HG02938 (cell line): ENCODE results near the gene GYPE.
"Not testable (repeated sequence)": the region's sequence is repeated elsewhere in the genome, so short reads cannot be mapped to it uniquely, and the experiment has no call there.

ENCODE experiments used
- ATAC-seq: cut with Tn5 transposase; IDR thresholded peaks from one replicate; pipeline ENCODE4 v1.9.1; 2021; ENCODE audit warnings: mild to moderate bottlenecking, moderate library complexity; ENCODE audit not compliant: unreplicated experiment

The GYPE gene

DNA sequence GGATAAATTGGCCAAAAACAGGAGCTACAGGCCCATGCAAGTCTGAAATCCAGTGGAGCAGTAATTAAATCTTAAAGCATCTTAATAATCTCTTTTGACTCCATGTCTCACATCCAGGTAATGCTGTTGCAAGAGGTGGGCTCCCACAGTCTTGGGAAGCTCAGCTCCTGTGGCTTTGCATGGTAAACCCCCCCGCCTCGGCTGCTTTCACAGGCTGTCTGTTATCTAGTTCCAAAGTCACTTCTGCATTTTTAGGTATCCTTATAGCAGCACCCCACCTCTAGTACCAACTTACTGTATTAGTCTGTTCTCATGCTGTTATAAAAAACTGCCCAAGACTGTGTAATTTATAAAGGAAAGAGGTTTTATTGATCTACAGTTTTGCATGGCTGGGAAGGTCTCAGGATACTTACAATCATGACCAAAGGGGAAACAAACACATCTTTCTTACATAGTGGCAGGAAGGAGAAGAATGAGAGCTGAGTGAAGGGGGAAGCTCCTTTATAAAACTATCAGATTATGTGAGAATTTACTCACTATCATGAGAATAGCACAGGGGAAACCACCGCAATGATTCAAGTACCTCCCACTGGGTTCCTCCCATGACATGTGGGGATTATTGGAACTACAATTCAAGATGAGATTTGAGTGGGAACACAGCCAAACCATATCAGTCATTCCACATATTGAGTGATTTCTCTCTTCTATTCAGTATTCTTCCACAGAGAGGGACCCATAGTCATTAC is 34.7 kb downstream of the GYPE start:
- not testable (repeated sequence) for ATAC-seq

DNA sequence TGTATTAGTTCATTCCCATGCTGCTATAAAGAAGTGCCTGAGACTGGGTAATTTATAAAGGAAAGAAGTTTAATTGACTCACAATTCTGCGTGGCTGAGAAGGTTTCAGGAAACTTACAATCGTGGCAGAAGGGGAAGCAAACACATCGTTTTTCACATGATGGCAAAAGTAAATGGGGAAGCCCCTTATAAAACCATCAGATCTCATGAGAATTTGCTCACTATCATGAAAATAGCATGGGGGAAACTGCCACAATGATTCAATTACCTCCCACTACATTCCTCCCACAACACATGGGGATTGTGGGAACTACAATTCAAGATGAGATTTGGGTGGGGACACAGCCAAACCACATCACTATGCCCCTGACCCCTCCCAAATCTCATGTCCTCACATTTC is 35.4 kb downstream of the GYPE start:
- ATAC-seq = not testable (repeated sequence)

DNA sequence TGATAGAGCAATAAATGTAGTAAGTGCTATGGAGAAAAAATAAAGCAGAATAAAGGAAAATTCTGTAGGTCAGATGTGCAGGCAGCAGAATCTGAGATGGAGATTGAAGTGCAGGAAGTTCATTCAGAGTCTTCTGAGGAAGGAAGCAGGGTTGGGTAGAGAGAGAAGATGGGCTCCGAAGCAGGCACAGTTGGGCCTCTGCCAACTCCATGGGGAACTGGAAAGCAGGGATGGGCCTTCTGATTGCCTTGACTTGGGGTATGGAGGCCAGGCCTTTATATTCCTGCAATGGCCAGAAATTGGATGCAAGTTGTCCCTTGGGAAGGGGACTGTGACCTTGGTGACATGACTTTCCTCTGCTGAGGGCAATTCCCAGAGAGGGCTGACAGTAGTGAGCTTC is 42.6 kb downstream of the GYPE start:
- not testable (repeated sequence) for ATAC-seq

DNA sequence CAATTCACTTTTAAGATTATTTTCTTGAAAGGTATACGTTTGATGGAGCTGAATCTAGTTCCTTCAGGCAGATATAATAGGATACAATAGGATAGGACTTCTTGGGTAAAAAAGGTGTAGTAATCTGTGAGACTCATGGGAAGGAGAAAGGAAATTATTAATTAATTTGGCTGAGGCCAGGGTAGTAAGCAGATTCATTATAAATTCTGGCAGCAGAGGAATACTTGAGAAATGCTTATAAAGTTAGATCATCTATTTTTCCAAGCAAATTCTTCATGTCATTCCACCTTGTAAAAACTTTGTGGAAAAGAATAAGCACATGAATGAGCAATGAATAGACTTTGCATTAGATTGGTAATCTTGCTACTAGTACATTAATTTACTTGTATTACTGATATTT is 46.9 kb downstream of the GYPE start:
- no peak for ATAC-seq

DNA sequence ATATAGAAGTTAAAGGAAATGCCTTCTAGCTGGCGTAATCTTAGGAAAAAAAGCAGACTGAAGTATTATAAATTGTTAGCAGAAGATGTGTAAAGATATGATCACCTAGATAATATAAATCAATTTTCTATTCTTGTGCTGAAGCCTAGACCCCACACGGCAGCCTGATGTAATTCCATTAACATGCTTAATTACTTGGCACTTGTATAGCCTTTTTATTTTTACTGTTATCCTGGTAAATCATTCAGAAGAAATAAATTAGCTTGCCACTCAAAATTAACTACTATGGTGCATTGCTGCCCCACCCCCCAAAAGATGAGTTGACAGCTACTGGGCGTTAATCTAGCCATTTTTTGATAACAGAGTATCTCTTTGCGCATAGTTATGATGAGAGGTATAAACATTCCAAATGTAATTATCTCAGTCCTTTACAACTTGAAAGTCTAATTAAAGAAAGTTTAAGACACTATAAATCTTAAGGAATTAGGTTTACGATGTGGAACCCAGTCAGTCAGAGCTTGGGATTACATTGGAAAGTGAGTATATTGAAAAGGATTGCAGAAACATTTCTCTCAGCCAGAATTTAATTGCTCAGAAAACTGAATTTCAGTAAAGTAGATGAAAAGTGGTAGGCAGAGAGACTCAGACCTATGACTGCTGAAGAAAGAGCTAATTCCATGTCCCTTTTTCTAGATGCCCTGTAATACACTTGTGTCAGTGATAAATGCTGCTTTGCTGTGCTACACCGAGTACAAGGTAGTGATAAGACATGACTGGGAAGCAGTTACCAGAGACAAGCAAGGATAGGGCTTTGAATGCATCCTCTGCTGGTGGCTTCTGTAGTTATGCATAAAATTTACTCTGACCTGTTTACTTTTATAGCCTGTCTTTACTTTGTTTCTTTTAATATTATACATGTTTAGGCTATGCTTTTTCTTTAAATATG is 47.7 kb downstream of the GYPE start:
- not testable (repeated sequence) for ATAC-seq

DNA sequence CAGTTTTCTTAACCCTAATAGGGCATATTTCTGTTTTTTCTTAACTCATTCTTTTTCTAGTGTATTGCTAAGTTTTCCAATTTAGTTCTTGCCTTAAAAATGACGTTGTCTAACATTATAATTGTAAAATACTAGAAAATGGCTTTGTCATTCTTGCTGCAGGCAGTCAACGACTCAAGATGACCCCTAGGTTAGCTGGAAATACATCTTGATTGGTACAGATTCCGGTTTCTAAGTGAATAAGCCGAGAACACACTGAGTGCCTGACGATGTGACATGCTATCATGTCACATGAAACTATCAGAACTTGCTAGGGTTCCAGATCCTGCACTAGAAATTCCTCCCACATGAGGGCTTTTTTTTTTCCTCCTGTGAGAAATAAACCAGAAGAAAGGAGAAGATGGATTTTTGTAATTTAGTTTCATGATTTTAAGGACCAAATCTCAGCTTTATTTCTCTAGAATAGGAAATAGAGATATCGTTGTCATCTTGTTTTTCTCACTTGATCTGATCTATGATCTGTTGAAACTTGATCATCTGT is 49.3 kb downstream of the GYPE start:
- ATAC-seq = not testable (repeated sequence)

DNA sequence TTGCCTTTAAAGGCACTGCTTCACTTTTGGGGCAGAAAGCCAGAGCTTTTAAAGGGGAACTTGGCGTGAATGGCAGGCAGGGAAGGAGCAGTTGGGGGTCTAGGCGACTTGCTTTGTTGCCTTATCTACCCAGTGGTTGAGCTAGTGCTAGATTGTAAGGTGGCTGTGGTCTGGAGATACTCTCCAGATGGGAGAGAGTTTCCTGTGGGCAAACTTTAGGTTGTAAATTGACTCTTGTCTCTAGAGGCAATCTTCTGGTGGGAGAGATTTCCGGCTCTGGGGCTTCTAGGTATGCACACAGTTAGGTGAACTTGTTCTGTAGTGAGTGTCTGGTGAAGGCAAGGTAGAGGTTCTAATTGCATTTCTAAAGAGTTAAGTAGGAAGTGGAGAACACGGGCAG is 50.7 kb downstream of the GYPE start:
- not testable (repeated sequence) for ATAC-seq

DNA sequence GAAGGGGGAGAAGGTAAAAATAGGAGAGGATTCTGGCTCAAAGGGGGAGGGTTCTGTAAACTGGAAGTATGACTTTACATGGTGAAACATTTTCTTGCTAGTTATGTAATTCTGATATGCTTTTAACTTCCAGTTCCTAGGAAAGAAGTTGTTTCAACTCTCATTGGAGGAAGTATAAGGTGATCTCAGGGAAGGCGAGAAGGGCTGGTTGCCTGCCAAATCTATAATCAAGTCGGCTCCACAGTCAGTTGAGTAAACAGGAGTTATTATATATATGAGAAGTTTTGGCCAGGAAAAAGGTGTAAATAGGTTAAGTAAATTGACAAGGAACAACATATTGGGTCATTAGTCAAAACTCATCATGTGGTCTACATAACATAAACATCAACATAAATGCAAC is 56.1 kb downstream of the GYPE start:
- ATAC-seq = not testable (repeated sequence)

DNA sequence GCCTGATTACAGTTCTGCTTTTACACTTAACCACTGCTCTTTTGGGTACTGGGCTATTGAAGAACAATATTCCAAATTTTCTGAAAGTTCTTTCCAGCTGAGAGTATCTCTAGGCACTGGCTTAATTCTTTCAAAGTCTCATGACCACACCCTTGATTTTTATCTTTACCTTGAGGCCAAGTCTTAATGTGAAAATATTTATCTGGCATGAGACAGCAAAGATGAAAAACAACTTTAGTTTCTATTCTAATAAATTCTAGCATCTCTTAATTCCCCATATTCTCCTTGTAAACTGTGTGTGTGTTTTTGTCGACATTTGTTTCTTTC is 61.9 kb downstream of the GYPE start:
- ATAC-seq = not testable (repeated sequence)

DNA sequence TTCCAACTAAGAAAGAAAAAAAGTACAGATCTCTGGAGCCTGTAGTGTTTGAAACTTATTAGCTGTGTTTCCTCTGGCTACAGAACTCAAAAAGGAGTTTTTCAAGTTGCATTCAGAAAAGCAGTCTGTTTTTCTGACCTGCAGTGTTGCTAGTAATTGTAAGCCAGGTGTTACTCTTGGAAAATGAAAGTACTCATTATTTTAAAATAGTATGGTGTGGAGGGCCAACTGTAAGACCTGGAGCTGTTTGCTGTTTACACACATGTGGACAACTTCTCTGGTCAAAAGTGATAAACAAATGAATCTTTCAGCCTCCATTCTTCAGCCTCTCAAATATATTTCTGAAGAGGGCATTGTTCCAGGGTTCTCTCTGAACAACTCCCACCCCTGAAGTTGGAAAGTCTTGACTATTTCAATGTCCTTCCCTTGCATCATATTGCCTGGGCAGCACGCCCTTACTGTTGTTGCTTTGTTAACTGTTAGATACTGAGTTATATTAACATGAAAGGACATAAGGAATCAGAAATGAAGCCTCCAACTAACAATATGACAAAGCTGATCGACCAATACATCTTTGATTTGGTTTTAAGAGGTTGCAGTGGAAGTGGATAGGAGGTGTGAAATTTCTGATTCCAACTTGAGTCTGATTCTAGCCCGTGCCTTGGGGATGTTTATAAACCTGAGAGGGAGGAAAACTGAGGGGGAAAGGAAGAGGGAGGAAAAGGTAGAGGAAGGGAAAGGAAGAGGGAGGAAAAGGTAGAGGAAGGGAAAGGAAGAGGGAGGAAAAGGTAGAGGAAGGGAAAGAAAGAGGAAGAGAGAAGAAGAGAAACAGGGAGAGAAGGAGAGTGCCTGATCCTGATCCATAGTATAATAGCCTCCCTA is 62.5 kb downstream of the GYPE start:
- ATAC-seq = not testable (repeated sequence)

DNA sequence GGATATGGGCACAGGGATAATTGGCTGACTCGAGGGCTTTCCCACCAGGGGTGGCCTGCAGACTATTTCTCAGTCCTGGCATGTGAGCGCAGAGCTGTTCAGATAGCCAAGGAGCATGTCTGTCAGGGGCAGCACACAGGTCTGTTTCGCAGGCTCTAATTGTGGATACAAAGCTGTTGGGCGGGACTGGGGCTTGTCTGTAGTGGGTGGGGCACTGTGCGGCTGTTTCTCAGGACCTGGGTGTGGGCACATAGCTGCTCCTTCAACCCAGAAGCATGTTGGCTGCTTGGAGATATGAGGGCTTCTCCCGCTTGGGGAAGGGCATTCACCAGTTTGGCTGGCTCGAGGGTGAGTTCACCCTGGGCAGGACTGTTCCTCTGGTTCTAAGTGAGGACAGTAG is 65.9 kb downstream of the GYPE start:
- ATAC-seq = not testable (repeated sequence)

DNA sequence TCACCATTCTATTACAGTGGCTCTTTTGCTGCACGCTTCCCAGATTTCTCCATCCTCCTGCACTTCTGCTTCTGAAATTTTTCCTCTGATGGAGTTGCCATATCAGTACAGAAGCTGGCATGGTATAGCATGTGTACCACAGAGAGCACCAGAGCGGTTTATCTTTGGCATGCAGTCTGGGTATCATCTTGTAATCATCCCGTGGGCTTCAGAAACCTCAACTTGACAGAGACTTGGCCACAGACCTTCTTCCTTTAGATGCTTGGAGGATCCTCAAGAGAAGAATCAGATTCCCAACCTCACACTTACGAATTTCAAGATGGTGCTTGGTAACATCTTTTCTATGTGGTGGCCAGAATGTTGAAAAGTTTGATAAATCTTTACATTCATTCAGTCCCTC is 71.2 kb downstream of the GYPE start:
- ATAC-seq = not testable (repeated sequence)

DNA sequence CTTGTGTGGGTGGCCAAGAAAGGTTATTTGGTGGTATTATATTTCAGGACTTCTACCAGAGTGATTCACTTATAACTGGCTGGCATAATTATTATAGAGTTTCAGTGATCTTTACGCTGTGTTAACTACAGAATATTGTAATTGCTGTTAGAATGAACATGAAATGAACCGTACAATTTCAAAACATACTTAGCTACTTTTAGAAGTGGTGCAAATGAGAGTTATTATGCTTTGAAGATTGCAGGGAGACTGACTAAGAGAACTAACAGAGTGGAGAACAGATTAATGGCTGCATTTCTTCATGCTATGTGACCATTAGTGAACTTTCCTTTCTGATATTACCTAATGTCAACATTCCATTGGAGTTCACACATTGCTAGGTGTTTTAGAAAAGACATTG is 71.7 kb downstream of the GYPE start:
- not testable (repeated sequence) for ATAC-seq

DNA sequence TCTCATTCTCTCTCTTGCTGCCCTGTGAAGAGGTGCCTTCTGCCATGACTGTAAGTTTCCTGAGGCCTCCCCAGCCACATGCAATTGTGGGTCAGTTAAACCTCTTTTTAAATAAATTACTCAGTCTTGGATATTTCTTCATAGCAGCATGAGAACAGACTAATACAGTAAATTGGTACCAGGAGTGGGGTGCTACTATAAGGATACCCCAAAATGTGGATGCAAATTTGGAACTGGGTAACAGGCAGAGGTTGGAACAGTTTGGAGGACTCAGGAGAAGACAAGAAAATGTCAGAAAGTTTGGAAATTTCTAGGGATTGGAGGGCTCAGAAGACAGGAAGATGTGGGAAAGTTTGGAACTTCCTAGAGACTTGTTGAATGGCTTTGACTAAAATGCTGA is 74.8 kb downstream of the GYPE start:
- ATAC-seq = not testable (repeated sequence)

DNA sequence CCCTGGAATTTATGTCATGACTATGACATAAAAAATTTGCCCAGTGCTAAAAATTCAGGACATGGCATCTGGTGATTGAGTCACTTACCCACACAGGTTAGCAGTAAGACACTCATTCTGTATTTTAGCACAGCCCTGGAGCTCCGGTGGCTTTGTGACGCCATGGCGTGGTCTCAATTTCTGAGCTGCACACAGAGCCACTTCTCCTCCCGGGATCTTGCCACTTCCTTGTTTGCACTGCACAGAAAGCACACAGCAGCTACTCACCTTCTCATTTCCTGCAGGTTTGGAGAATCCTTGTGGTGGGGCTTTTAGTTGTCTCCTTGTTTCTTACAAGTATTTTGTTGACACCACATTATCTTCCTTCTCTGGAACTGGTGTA is 76.1 kb downstream of the GYPE start:
- ATAC-seq = not testable (repeated sequence)
